GM21786 (cell line): ENCODE results near the gene ITGB1.
"Not testable (repeated sequence)": the region's sequence is repeated elsewhere in the genome, so short reads cannot be mapped to it uniquely, and the experiment has no call there.

ENCODE experiments used
- ATAC-seq: cut with Tn5 transposase; IDR thresholded peaks from one replicate; pipeline ENCODE4 v1.9.1; 2021; ENCODE audit not compliant: unreplicated experiment

Gene ITGB1

DNA sequence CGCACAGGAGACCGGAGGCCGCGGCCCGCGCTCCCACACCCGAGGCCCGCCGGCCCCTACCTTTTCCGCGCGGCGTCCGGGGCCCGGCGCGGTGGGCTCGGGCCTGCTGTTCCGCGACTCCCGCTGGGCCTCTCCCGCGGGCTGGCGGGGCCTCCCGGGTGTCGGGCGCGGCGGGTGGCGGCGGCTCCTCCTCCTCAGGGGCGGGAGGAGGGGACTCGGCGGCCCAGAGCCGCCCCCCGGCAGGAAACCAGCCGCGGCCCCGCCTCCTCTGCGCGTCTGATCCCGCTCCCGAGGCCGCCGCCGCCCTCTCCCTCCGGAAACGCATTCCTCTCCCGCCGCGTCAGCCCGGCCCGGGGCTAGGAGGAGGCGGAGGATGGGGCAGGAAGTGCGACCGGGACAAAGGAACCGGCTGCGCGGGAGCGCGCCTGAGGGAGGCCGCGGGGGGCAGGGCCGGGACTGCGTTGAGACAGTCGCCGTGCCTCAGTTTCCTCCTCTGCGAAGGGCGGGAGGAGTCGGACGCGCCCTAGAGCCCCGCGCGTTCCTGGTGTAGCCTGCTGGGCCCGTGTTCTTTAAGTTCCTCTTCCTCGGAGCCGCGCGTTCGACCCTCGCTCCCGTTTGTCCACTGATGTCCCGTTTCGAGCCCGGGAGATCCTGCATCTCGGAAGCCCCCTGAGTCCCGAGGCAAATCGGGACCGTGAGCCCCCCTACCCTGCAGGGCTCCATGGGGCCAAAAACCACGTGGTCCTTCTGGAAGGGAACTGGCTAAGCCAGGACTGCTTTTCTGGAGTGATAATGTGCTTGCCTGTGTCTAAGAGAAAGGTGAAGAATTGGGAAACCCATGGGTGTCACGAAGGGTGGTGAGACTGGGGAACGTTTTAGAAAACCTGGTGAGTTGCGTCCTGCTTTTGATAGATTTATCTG lies at the start of gene ITGB1:
TSS of gene ITGB1 (minus strand) at position 146 of the 921 bp plus-strand sequence. CDS start 22,672 bp downstream, outside the sequence.
- peak; percentile 70 for ATAC-seq

DNA sequence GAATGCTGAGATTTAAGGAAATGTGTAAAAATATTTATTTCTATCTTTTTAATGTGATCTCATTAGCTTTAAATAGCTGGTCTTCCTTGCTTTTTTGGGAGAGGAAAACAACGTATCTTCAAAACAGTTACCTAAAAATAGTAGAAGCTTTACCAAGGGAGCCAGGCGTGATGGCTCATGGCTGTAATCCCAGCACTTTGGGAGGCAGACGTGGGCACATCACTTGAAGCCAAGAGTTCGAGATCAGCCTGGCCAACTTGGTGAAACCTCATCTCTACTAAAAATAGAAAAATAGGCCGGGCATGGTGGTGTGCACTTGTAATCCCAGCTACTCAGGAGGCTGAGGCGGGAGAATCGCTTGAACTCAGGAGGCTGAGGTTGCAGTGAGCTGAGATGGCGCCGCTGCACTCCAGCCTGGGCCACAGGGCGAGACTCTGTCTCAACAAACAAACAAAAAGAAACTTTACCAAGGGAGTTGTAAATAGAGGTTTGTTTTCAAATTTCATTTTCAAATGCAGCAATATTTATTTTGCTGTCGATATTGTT lies 48.4 kb upstream of the ITGB1 start:
- no peak for ATAC-seq

DNA sequence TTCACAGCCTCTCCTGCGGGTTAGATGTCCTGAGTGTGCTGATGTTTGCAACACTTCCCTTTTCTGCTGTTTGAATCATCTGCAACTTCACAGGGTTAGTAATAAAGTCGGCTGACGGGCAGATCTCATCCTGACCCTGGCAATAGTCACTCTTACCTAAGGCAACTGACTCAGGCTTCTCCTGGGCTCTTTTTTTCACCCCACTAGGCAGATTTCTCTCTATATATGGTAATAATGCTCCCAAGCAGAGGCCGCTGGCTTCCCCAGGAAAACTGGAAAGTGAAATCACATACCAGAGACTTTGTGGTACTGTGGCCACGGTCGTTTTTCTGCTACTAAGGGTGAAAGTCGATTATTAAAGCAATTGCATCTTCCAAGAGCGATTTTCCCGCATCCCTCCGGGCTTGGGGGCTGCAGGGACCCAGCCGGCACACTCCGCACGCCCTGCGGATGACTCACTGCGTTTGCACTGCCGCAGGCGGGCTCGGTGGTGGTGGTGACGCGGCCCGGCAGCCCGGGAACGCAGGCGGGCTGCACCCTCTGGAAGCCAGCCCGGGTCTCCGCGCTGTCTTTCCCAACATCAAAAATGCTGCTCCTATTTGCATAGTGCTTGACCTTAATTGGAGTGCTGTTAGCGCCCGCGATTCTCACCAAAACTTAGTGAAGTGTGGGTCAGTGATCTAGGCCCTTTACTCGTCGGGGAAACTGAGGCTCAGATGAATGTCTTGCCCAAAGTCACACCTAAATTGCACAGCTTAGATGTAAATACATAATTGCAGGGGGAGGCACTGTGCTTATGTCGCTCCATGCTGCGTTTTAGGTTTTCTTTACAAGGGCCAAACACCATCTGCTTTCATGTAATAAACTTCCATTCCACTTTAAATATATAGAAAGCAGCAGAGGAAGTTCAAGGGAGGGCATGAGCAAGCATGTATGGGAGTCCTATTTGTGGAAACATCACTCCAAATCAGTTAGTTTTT lies 47.6 kb upstream of the ITGB1 start:
- ATAC-seq = peak; percentile 58

DNA sequence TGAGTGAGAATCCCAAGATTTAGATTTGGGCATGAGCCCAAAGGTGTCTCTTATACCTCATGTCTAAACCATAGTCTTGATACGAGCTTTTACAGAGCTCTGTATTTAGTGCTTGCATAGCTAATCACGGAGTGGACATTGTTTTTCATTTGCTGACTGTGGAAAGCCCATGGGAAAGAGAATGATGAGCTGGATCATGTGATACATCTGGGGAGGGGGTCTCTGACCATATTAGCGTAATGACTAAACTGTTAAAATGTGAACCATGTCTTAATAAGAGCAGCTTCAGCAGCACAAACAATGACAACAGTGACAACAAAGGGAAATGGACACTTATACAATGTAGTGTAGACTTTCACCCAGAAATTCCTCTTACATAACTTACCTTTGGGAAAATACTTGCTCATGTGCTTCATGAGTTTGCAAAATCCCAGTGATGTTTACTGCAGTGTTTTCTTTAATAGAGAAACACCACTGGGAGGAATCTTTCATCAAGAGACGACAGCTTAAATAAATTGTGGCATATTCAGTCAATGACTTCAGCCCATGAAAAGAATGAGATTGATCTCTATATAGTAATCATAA lies 44.0 kb upstream of the ITGB1 start:
- ATAC-seq = no peak

DNA sequence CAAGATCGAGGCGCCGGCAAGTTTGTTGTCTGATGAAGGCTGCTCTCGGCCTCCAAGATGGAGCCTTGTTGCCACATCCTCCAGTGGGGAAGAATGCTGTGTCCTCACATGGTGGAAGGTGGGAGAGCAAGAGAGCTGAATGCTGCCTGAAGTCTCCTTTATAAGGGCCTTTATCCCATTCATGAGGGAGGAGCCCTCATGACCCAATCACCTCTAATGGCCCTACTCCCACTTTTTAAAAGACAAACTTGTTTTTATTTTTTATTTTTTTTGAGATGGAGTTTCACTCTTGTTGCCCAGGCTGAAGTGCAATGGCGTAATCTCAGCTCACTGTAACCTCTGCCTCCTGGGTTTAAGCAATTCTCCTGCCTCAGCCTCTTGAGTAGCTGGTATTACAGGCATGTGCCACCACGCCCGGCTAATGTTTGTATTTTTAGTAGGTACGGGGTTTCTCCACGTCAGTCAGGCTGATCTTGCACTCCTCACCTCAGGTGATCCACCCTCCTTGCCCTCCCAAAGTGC lies 40.1 kb upstream of the ITGB1 start:
- ATAC-seq = not testable (repeated sequence)

DNA sequence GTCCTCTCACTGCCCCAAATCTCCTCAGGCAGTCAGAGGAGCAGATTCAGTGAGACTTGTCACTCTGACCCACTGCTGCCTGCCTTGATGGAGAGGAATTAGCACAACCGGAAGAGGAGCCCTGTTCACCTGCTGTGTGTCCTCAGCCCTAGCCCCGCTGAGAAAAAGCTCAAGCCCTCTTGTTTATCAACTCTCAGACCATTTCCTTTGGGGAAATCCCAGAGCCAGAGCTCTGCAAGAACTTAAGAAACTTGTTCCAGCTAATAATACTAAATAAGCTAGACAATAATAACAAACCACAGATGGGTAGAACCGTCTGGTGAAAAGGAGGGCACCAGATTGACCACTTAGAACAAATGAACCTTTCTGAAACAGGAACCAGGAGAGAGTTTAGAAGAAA lies 37.7 kb upstream of the ITGB1 start:
- ATAC-seq = peak; percentile 60

DNA sequence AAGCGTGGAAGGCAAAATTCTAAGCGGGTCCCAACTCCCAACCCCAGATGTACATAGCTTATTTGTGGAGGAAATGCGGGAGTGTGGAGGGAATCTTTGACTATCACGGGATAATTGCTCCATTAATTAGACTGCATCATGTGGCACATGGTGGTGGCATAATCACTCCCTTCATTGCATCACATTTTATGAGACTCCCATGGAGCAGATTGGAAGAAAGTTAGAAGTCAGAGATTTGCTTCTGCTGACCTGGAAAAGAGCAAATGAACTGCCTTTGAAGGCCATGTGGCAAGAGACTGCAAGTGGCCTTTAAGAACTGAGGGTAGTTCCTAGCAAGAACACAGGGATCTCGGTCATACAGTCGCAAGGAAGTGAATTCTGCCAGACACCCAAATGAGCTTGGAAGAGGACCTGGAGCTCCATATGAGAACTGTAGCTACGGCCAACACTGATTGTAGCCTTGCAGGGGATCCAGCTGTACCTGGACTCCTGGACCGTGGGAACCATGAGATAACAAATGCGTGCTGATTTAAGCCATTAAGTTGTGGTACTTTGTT lies 37.1 kb upstream of the ITGB1 start:
- no peak for ATAC-seq

DNA sequence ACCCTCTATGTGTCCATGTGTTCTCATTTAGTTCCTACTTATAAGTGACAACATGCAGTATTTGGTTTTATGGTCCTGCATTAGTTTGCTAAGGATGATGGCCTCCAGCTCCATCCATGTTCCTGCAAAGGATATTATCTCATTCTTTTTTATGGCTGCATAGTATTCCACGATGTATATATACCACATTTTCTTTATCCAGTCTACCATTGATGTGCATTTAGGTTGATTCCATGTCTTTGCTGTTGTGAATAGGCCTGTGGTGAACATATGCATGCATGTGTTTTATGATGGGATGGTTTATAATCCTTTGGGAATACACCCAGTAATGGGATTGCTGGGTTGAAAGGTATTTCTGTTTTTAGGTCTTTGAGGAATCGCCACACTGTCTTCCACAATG lies 36.6 kb upstream of the ITGB1 start:
- not testable (repeated sequence) for ATAC-seq

DNA sequence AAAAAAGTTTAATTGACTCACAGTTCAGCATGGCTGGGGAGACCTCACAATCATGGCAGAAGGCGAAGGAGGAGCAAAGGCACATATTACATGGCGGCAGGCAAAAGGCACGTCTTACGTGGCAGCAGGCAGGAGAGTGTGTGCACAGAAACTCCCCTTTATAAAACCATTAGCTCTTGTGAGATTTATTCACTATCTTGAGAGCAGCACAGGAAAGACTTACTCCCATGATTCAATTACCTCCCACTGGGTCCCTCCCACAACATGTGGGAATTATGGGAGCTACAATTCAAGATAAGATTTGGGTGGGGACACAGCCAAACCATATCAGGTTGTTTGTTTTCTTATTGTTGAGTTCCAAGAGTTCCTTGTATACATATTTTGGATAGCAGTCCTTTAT lies 34.3 kb upstream of the ITGB1 start:
- not testable (repeated sequence) for ATAC-seq

DNA sequence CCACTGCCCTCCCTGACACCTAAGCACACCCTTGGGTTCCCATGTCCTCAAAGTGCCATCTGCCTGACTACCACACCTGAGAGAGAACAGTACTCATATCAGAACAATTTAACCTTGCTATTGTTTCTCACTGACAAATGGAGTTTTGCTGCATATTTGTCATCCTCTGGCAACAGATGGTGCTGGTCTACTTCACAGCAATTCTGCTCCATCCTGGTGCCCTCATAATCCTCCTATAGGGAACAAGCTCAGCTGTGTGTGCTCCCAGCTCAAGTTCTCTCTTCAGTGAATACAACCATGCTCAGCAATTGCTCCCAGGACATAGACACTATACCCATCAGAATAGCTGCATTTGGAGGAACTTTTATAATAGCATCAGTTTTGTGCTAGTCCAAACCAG lies 32.8 kb upstream of the ITGB1 start:
- ATAC-seq = no peak

DNA sequence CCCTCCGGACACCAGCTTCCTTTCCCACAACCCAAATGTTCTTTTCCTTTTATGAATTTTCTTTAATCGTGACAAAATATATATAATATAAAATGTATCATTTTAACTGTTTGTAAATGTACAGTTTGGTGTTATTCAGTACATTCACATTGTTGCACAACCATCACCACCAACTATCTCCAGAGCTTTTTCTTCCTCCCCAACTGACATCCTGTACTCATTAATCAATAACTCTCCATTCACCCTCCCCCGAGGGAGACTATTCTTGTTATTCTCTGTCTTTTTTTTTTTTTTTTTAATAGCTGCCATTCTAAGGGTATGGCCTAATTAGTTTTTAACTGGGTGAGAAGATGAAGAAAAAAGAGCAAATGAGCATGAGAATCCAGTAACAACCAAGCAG lies 30.6 kb upstream of the ITGB1 start:
- ATAC-seq = no peak

DNA sequence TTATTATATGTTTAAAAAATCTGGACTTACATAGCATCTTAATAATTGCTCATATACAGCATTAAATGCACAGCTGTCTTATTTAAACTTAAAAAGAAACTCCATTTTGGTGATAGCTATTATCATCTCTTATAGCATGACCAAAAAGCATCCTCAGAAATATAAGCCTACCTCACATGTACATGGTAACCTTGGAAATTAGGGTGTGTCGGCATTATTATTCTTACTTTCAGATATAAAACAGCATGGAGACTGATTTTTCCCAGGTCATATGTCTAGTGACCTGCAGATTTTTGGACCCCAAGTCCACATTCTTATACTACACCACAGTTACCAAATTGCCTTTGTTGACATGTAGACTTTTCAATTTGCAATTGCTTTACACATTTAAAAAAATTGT lies 29.1 kb upstream of the ITGB1 start:
- no peak for ATAC-seq

DNA sequence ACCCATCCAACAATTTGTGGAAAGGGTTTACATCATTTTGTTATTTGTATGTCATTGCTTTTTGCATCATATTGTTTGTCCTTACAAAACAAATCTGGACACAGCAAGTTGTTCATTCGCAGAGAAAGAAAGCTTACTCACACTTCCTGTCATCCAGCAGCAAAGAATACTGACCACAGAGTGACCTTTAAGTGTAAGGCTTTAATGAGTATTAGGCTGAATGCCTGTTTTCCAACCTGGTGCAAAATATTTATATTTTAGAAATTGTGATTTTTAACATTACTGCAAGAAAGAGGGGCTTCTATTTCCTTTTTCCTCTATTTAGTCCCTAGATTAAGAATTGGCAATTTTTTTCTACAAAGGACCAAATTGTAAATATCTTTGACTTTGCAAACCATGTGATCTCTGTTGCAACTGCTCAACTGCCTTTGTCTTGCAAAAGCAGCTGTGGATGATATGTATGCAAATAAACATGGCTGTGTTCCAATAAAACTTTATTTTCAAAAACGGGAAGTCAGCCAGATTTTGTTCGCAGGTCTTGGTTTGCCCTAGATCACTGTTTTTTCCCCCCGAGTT lies 27.8 kb upstream of the ITGB1 start:
- ATAC-seq = no peak

DNA sequence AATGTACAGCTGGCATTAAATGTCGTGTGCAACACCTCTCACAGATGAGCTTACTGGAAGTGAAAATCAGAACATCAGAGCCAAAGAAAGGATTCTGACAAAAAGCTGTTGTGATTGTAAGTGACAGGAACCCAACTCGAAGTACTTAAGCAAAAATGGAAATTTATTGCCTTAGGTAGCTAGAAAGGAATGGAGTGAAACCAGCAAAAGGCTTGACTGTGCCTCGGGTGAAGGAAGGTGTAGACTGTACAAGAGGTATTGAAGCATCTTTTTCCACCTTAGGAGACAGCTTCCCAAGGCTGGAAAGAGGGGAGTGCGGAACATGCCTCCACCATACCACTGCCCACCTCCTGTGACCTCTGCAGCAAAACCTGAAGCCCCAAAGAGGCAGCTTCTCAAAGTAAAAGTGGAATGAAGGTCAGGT lies 27.3 kb upstream of the ITGB1 start:
- ATAC-seq = no peak

DNA sequence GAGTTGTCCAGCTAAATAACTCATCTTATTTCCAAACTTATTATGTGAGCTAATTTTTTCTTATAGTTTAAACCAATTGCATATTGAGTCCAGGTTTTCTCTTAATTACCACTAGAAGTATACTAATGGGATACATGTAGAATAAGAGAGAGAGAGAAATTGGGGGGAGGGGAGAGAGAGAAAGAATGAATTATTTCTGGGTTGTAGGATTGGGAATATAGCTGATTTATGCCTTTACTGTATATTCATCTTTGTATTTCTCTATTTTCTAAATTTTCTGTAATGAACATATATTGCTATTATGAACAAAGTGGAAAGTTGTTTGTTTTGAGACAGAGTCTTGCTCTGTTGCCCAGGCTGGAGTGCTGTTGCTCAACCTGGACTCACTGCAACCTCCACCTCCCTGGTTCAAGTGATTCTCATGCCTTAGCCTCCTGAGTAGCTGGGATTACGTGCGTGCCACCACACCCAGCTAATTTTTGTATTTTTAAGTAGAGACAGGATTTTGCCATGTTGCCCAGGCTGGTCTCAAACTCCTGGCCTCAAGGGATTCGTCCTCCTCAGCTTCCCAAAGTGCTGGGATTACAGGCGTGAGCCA lies 26.1 kb upstream of the ITGB1 start:
- ATAC-seq = no peak

DNA sequence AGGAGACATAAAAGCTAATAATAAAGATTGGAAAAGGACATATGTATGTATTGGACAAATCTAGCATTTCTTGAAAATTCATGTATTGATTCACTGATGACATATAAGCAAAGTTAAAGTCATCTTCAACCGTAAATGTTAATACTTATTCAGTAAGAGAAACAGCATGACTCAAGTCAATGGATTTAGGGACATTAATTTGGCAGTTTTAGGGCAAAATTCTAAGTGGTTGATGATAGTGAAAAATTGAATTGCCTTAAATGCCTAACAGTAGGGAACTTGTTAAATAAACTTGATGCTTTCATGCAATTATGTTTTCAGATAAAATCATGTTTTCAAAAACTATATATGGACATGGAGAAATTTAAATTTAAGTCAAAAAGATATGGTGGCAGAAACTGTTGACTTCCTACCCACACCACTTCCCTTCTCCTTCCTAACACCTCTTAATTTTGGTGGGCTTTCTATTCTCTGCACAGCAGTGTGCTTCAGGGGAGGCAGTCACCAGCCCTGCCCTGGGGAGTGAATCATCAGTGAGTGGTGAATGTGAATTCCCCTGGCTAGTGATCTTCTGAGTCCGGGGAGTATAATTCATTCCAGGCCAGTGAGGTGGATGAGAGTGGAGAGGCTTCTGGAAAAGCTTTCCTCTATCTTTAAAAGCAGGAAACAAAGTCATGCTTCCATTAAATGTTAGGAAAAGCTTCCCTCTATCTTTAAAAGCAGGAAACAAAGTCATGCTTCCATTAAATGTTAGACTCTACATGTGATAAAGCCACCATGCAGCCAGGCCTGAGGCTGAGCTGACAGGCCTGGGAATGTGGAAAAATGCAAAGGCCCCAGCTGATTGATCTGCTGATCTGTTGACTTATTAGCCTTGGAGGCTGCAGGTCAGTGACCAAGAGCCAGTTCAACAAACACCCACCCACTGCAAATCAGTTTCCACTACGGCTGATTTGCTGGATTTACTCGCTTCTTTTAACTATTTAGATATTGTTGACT lies 25.2 kb upstream of the ITGB1 start:
- ATAC-seq = no peak

DNA sequence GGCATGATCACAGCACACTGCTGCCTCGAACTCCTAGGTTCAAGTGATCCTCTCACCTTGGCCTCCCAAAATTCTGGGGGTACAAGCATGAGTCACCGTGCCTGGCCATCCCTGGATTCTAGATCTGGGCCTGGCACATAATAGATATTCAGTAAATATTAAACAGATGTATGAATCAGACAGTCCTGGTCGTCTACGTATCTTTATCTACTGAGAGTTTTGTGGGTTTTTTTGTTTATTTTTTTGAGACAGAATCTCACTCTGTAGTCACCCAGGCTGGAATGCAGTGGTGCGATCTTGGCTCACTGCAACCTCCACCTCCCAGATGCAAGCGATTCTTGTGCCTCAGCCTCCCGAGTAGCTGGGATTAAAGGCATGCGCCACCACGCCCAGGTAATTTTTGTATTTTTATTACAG lies 24.3 kb upstream of the ITGB1 start:
- ATAC-seq = no peak

DNA sequence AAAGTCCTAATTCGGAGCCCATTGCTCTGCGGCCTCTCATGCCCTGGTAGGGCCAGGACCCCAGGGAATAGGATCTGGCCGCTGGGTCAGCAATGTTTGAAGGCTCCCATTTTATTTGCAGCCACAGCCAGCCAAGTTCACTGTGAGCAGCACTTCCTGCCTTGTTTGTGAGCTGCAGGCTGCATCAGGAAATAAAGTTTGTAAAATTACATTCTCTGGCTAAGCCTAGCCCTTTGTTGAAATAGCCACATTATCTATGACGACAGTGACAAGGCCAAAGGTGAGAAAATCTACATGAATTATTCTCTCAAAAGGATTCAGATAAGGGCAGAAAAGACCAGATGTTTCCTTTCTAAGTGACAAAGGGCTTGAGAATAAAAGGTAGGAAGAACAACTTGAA lies 23.7 kb upstream of the ITGB1 start:
- ATAC-seq = no peak
